Measurements from ENCODE around the gene EMSY.

Gene EMSY

GRCh38 chr11:76469141-76469540 is 24.3 kb downstream of the EMSY start:
- no peak for TF ChIP-seq CTCF (IDR thresholded peaks at IDR 0.05; ENCODE audit: borderline replicate concordance, insufficient read depth, low read depth, low read length)
- H3K4me3 ChIP-seq (ENCODE audit: low read depth, low read length), result no peak overlapping the region

DNA sequence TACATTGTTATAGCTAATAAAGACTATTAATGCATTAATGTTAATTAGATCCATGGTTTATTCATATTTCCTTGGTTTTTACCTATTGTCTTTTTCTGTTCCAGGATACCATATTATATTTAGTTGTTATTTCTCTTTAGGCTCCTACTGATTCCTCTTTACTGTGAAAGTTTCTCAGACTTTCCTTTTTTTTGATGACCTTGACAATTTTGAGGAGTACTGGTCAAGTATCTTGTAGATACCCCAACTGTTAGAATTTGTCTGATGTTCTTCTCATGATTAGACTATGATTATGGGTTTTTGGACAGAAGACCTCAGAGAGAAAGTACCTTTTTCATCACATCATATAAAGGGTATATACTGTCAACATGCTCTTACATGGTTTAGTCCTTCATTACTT is 26.6 kb downstream of the EMSY start:
- no peak overlapping the region for H3K4me3 ChIP-seq (ENCODE audit: low read depth, low read length)
- no peak for TF ChIP-seq CTCF (IDR thresholded peaks at IDR 0.05; ENCODE audit: borderline replicate concordance, insufficient read depth, low read depth, low read length)

- no peak for TF ChIP-seq CTCF (IDR thresholded peaks at IDR 0.05; ENCODE audit: borderline replicate concordance, insufficient read depth, low read depth, low read length)
- no peak overlapping the region for H3K4me3 ChIP-seq (ENCODE audit: low read depth, low read length)
Observed at GRCh38 chr11:76480241-76480640, 35.4 kb downstream of the EMSY start.

DNA sequence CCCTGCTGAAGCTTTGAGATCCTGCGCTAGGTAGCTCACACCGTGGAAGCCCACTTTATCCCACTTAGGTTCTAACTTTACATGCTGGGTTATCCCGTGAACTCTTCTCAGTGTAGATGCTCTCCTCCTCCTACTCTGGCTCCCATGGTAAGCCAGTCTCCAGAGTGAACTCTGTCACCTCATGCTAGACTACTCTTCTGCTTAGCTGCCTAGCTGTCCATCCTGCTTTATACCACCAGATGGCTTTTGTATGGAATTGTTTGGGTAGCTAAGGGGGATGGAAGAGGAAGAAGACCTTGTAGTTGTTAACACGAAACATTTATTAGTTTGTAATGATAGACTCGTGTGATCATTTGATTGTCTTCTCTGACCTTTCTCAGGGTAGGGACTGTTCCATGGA is 46.8 kb downstream of the EMSY start:
- no peak for TF ChIP-seq CTCF (IDR thresholded peaks at IDR 0.05; ENCODE audit: borderline replicate concordance, insufficient read depth, low read depth, low read length)
- no peak overlapping the region for H3K4me3 ChIP-seq (ENCODE audit: low read depth, low read length)

DNA sequence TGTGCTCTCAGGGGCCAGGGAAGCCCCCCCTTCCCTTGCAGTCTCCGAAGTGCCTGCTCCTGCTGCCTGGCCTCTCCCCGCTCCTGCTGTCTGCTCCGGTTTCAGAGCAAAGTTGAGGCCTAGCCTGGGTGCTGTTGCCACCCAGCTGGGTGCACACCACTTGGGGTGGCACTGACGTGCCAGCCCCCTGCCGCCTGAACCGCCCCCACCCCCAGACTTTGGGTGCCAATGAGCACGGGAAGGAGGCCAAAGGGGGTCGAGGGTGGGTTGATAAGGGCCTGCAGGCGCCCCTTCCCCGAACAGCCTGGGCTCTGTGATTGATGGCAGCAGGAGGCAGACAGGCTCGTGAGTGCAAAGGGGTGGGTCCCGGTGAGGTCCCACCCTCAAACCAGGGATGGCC is 48.2 kb downstream of the EMSY start:
- no peak overlapping the region for H3K4me3 ChIP-seq (ENCODE audit: low read depth, low read length)
- TF ChIP-seq CTCF (IDR thresholded peaks at IDR 0.05; ENCODE audit: borderline replicate concordance, insufficient read depth, low read depth, low read length), result no peak

DNA sequence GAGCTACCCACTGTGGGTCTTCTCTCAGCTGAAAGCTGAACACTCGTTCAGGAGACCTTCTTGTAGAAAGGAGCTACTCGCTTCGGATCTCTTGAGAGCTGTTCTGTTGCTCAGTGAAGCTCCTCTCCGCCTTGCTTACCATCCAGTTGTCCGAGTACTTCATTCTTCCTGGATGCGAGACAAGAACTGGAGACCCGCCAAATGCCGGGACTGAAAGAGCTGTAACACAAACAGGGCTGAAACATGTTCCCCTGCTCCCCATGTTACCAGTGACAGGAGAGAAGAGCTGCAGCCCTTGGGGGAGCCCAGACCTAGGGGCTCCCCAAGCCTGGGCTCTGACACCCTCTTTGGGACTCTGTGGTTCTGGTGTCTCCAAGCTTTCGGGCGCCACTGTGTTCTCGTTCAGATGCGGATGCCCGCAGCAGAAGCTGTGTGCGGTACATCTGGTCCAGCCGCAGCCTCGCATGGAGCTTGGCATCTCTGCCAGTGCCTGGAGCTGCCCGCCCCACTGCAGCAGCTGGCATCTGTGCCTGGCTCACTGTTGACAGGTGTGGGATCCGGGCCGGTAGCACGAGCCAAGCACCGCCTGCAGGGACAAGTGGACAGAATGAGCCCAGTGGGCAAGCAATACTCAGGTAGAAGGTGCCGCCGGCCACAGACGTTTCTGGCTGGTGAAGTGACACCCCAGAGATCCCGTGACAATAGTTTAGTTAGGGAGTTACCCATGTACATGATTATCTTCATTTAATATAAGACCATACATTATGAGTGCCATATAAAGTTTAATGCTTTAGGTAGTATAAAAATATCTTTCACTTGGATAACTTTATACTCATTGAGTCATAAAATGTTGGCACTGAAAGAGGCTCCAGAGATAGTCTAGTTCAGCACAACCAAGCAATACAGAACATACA is 49.1 kb downstream of the EMSY start:
- no peak for TF ChIP-seq CTCF (IDR thresholded peaks at IDR 0.05; ENCODE audit: borderline replicate concordance, insufficient read depth, low read depth, low read length)
- H3K4me3 ChIP-seq (ENCODE audit: low read depth, low read length), result no peak overlapping the region

DNA sequence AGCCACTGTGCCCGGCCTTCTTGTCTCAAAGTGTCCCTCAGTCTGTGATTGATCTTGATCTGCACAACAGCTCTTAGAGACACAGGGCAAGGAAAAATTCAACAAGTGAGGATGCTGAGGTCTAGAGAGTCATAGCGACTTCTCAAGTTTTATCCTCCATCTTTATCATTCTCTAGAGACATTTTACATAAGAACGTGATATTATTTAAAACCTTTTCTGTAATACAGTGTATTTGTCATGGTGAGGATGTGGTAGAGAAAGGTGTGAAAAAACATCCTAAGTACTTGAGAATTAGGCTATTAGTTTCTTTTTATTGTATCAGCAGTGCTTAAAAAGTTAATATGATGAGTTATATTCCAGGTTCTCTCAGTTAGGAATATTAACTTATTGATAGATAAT is 50.2 kb downstream of the EMSY start:
- no peak for TF ChIP-seq CTCF (IDR thresholded peaks at IDR 0.05; ENCODE audit: borderline replicate concordance, insufficient read depth, low read depth, low read length)
- no peak overlapping the region for H3K4me3 ChIP-seq (ENCODE audit: low read depth, low read length)

Measured in GM12875 (cell line).